Peyer's patch (tissue), 4 donors: Measurements from ENCODE around the gene ZNF761. TPM values are rescaled to one million over a fixed set of nuclear protein-coding genes. Genes with fewer than 3 reads are reported as not detected.
A peak's percentile ranks its signal among the peaks of the same experiment; 100 is the strongest.
"Not testable (repeated sequence)": the region's sequence is repeated elsewhere in the genome, so short reads cannot be mapped to it uniquely, and the experiment has no call there.

Source experiments
- DNase-seq, 3 donors: peaks; one replicate each; pipeline ENCODE4 v3.0.0-alpha.2; 2017 to 2019
- H3K27ac ChIP-seq, 4 donors: fragments of 200-600 bp; sonication (generic); one replicate each; pipeline ENCODE4 v1.5.1; 2016 to 2019
- H3K27me3 ChIP-seq, 2 donors: fragments of 200-600 bp; sonication (generic); one replicate each; pipeline ENCODE4 v1.5.1; 2019
- H3K36me3 ChIP-seq, 3 donors: fragments of 200-600 bp; sonication (generic); one replicate each; pipeline ENCODE4 v1.5.1; 2016 to 2019
- H3K4me1 ChIP-seq, 4 donors: fragments of 200-600 bp; sonication (generic); one replicate each; pipeline ENCODE4 v1.5.1; 2016 to 2019
- H3K4me3 ChIP-seq, 4 donors: fragments of 200-600 bp; sonication (generic); 1 replicate in 3 of 4; 2 replicates in 1 of 4; pipeline ENCODE4 v1.5.1; 2016 to 2019; ENCODE audit warnings: mild to moderate bottlenecking in 1 of 4
- H3K9me3 ChIP-seq, 4 donors: fragments of 200-600 bp; sonication (generic); one replicate each; pipeline ENCODE4 v1.5.1; 2016 to 2019; ENCODE audit warnings: mild to moderate bottlenecking in 1 of 4
- CTCF ChIP-seq, 6 experiments: fragments of 450-650 bp in 4 of 6; fragments of 200-600 bp in 2 of 6; sonication (generic) in 1 of 6; IDR thresholded peaks; one replicate each; pipeline ENCODE4 v1.5.1; 2017 to 2019; ENCODE audit warnings: antibody characterized with exemption in 6 of 6, mild to moderate bottlenecking in 3 of 6, moderate library complexity in 1 of 6
- POLR2A ChIP-seq, 2 donors: fragments of 450-650 bp; IDR thresholded peaks; one replicate each; pipeline ENCODE4 v1.5.1; 2017; ENCODE audit warnings: antibody characterized with exemption in 2 of 2, mild to moderate bottlenecking in 2 of 2, moderate library complexity in 2 of 2
- total RNA-seq, 4 donors: library from RNA; depleted of rRNA; stranded (reverse); fragments of >200 nt; gene quantifications; one replicate each; pipeline ENCODE4 v1.1.0, GENCODE V29; 2016

Gene ZNF761
- total RNA-seq, 4 donors from 2014 or later = 6.8 to 24.8 (median 9.5) TPM

DNA sequence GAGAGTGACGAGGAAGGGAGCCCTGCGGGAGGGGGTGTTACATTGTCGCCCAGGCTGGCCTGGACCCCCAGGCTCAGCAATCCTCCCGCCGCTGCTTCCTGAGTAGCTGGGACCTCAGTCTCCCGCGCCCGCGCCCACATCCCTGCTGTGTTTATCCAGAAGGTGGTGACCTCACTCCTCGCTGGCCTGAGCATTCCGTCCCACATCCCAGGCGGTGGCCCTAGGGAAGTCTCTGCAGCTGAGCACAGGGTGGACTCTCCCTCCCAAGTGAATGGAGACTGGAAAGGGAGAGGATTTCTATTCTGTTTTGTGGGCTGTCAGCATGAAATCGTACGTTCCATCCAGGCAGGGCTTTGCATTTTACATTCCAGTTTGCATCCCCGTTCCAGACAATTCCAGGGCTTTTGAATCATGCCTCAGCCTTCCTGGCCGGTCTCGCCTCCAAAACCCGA is 37.2 kb upstream of the ZNF761 start:
- TF ChIP-seq POLR2A (IDR thresholded peaks at IDR 0.05) (no peak), CTCF (IDR thresholded peaks at IDR 0.05) (no peak)
- H3K4me1 ChIP-seq = peaks cover 0 to 19% (median 2%) of the 10 kb centered on the region in 4 donors
- DNase-seq = peak in 1 of 3 donors; percentile 57
- peak overlapping the region; percentile 64 to 79 (median 68) for H3K4me3 ChIP-seq
- H3K27me3 ChIP-seq = no peaks in the 10 kb centered on the region
- H3K9me3 ChIP-seq = peaks cover 0 to 11% (median 2%) of the 10 kb centered on the region in 4 donors
- H3K27ac ChIP-seq = peak overlapping the region; percentile 71 to 80 (median 76)
- peaks cover 0 to 15% (median 0%) of the 10 kb centered on the region in 3 donors for H3K36me3 ChIP-seq

DNA sequence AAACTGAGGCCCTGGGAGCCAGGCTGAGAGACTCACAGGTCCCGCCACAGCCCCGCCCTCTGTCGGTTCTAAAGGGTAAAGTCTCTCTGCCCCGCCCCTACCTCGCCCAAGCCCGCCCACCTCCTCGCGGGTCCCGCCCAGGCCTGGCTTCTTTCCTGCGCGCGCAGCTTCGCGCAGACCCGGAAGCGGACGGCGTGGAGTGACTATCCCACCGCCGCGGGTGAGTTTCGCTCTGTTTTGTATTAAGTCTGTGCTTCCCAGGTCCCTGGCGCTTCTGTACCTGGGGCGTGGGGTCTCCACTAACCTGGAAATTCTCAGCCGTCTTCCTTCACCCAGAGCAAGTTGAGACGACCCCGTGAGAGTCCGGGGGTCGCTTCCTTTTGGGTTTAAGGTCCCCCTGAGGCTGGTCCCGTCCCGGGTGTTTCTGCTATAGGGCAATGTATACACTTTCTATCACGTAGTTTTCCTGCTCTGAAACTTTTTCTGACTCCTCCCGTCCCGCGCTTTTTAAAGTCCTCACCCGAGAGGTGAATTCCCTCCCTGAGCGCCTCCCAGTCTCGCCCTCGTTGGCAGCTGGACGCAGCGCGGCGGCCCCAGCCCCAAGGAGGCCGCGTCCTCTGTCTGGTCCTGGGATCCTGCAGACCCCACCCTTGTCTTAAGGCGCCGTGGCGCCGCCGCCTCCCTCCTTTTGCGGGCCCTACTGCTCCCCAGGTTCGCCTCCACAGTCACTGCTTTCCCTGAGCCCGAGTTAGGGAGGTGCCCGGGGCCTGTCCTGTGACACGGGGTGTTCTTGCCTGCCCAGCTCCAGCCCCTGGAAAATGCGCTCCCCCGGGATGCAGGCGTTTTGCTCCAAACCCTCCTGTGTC is 36.6 kb upstream of the ZNF761 start, which contains the start of gene ZNF765:
Gene ZNF765, plus strand, starts transcription at position 176 of the 866 bp plus-strand sequence. CDS start 2,867 bp downstream, outside the sequence.
- Histone ChIP-seq H3K36me3 (peaks cover 0 to 21% (median 0%) of the 10 kb centered on the region in 3 donors), H3K27ac (peak within 1 kb of the TSS; percentile 71 to 80 (median 76)), H3K4me3 (peak within 1 kb of the TSS; percentile 64 to 79 (median 68)), H3K27me3 (no peaks in the 10 kb centered on the region), H3K4me1 (peaks cover 0 to 19% (median 2%) of the 10 kb centered on the region in 4 donors), H3K9me3 (peaks cover 0 to 9% (median under 1%) of the 10 kb centered on the region in 4 donors)
- TF ChIP-seq CTCF (IDR thresholded peaks at IDR 0.05) = peak; percentile 36 to 60 (median 47)
- peak; percentile 60 to 79 for TF ChIP-seq POLR2A (IDR thresholded peaks at IDR 0.05)
- DNase-seq = peak; percentile 97

DNA sequence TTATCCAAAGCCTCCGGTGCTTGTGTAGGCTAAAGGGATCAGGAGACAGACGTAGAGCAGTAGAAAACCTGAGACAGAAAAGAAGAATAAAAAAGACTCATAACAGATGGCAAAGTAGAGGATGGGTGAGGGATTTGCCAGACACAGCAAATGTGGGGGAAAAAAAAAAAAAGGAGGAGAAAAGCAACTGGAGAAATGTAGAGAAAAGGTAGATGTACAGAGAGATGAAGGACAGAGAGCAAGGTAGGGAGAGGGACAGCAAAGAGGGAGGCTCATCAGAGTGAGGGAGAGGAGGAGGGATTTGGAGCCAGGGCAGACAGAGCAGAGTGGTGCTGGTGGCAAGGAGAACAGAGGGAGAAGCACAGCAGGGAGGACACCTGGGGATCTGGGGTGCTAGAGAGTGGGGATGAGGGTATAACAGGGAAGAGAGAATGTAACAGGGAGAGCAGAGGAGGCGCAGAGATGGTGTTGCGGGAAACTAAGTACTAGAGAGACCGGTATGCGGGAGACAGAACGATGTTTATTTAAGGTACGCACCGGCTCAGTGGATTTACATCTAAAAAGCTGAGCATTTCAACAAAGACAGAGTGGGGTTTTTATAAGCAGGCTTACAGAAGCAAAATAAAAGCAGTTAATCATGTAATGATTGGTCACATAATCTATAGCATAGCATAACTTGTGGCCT is 35.8 kb upstream of the ZNF761 start:
- Histone ChIP-seq H3K27ac (peak overlapping the region in 3 of 4 donors; percentile 73 to 80 (median 78)), H3K4me1 (peaks cover 0 to 19% (median 2%) of the 10 kb centered on the region in 4 donors), H3K36me3 (peaks cover 0 to 29% (median 0%) of the 10 kb centered on the region in 3 donors), H3K4me3 (peak overlapping the region; percentile 64 to 79 (median 68)), H3K9me3 (peaks cover 0 to 11% (median 0%) of the 10 kb centered on the region in 4 donors)
- H3K27me3 ChIP-seq, DNase-seq: not testable (repeated sequence)

GRCh38 chr19:53396525-53396868 is 35.3 kb upstream of the ZNF761 start:
- Histone ChIP-seq H3K9me3 (peaks cover 0 to 12% (median 0%) of the 10 kb centered on the region in 4 donors), H3K27me3 (no peaks in the 10 kb centered on the region), H3K4me3 (peak overlapping the region in 1 of 4 donors; percentile 3), H3K27ac (no peak overlapping the region), H3K4me1 (peaks cover 0 to 19% (median 2%) of the 10 kb centered on the region in 4 donors), H3K36me3 (peaks cover 0 to 34% (median 0%) of the 10 kb centered on the region in 3 donors)
- DNase-seq = no peak
- TF ChIP-seq POLR2A (IDR thresholded peaks at IDR 0.05) = no peak
- TF ChIP-seq CTCF (IDR thresholded peaks at IDR 0.05) = no peak

DNA sequence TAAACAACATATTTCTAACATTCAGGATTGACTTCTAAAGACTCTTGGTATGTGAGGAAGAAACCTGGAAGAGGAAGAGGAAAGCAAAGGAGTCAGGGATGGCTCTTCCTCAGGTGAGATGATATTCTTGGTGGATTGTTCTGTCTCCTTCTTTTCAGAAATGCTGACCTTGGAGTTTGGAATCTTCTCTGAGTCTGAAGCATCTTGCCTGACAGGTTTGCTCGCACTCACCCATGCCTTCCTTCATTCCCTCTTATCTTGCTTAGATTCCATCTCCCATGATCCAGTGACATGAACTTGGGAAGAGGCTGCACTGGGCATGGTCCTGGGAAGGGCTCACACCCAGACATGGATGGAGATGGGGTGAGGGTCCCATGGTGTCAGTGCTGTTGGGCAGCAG is 33.9 kb upstream of the ZNF761 start:
- H3K4me3 ChIP-seq, H3K27ac ChIP-seq, DNase-seq, H3K27me3 ChIP-seq: not testable (repeated sequence)
- peaks cover 0 to 45% (median under 1%) of the 10 kb centered on the region in 3 donors for H3K36me3 ChIP-seq
- H3K4me1 ChIP-seq = peaks cover 0 to 19% (median 2%) of the 10 kb centered on the region in 4 donors
- H3K9me3 ChIP-seq = peaks cover 0 to 22% (median 0%) of the 10 kb centered on the region in 4 donors

DNA sequence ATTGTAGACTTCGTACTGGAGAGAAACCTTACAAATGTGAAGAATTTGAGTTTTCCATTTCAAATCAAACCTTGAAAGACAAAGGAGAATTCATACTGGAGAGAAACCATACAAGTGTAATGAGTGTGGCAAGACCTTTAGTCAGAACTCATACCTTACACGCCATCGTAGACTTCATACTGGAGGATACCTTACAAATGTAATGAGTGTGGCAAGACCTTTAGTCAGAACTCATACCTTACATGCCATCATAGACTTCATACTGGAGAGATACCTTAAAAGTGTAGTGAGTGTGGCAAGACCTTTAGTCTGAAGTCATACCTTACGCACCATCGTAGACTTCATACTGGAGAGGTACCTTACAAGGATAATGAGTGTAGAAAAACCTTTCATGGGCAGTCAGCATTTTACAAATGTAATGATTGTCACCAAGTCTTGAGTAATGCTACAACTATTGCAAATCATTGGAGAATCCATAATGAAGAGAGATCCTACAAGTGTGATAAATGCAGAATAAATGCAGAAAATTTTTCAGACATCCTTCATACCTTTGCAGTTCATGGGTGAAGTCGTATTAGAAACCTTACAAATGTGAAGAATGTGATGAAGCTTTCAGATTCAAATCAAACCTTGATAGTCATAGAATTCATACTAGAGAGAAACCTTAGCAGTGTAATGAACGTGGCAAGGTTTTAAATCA is 22.1 kb upstream of the ZNF761 start:
- TF ChIP-seq CTCF (IDR thresholded peaks at IDR 0.05) (no peak), POLR2A (IDR thresholded peaks at IDR 0.05) (no peak)

DNA sequence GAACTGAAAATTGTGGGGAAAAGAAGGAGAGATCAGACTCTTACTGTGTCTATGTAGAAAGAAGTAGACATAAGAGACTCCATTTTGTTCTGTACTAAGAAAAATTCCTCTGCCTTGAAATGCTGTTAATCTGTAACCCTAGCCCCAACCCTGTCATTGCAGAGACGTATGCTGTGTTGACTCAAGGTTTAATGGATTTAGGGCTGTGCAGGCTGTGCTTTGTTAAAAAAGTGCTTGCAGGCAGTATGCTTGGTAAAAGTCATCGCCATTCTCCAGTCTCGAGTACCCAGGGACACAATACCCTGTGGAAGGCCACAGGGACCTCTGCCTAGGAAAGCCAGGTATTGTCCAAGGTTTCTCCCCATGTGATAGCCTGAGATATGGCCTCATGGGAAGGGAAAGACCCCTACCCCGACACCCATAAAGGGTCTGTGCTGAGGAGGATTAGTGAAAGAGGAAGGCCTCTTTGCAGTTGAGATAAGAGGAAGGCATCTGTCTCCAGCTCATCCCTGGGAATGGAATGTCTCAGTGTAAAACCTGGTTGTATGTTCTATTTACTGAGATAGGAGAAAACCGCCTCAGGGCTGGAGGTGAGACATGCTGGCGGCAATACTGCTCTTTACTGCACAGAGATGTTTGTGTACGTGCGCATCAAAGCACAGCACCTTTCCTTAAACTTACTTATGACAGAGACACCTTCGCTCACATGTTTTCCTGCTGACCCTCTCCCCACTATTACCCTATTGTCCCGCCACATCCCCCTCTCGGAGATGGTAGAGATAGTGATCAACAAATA is 11.1 kb upstream of the ZNF761 start:
- H3K9me3 ChIP-seq, H3K27ac ChIP-seq, DNase-seq, H3K4me3 ChIP-seq, H3K36me3 ChIP-seq, H3K4me1 ChIP-seq, H3K27me3 ChIP-seq: not testable (repeated sequence)

More for the DNA sequence above, 22.1 kb upstream of the ZNF761 start:
- H3K36me3 ChIP-seq = peaks cover 0 to 33% (median 5%) of the 10 kb centered on the region in 3 donors
- DNase-seq = no peak
- peaks cover 5 to 75% (median 24%) of the 10 kb centered on the region in 4 donors for H3K9me3 ChIP-seq
- H3K27me3 ChIP-seq = no peaks in the 10 kb centered on the region
- H3K4me3 ChIP-seq = no peak overlapping the region
- no peak overlapping the region for H3K27ac ChIP-seq
- H3K4me1 ChIP-seq = no peaks in the 10 kb centered on the region
